ENCODE measurements around the gene C6orf58. TPM values are rescaled to one million over a fixed set of nuclear protein-coding genes. Genes with fewer than 3 reads are reported as not detected.
"Not testable (repeated sequence)": the region's sequence is repeated elsewhere in the genome, so short reads cannot be mapped to it uniquely, and the experiment has no call there.

Gene C6orf58
- polyA plus RNA-seq, 1 donor from 2014 or later: 0.97 TPM

GRCh38 chr6:127592964-127593363 is 16.0 kb downstream of the C6orf58 start:
- Histone ChIP-seq H3K9me3 (ENCODE audit: low read length) (no peaks in the 10 kb centered on the region), H3K9ac (ENCODE audit: low read length) (no peak overlapping the region), H3F3A (ENCODE audit: insufficient read depth, low read length, poor library complexity, severe bottlenecking) (no peaks in the 10 kb centered on the region), H3K4me3 (ENCODE audit: low read length) (no peak overlapping the region), H3K36me3 (ENCODE audit: insufficient read depth, low read length) (no peaks in the 10 kb centered on the region), H4K20me1 (ENCODE audit: insufficient read depth) (no peaks in the 10 kb centered on the region), H3K79me2 (replicated peaks; ENCODE audit: insufficient read depth, low read length) (no peaks in the 10 kb centered on the region), H3K9me2 (ENCODE audit: insufficient read depth, low read length) (no peaks in the 10 kb centered on the region), H3K27me3 (ENCODE audit: insufficient read depth, low read depth, low read length) (no peaks in the 10 kb centered on the region), H3K4me2 (ENCODE audit: low read length) (no peak overlapping the region), H3K27ac (ENCODE audit: low read length) (no peak overlapping the region), H2AFZ (ENCODE audit: low read depth, low read length) (no peak overlapping the region)
- no peak for TF ChIP-seq CTCF (IDR thresholded peaks at IDR 0.05; ENCODE audit: poor library complexity, severe bottlenecking)

- not testable (repeated sequence) for H3K27me3 ChIP-seq (ENCODE audit: insufficient read depth, low read depth, low read length); H3K27ac ChIP-seq (ENCODE audit: low read length); H3K79me2 ChIP-seq (replicated peaks; ENCODE audit: insufficient read depth, low read length); H3F3A ChIP-seq (ENCODE audit: insufficient read depth, low read length, poor library complexity, severe bottlenecking); H3K9ac ChIP-seq (ENCODE audit: low read length); H3K9me3 ChIP-seq (ENCODE audit: low read length); H3K4me2 ChIP-seq (ENCODE audit: low read length); H4K20me1 ChIP-seq (ENCODE audit: insufficient read depth); H3K4me3 ChIP-seq (ENCODE audit: low read length); H2AFZ ChIP-seq (ENCODE audit: low read depth, low read length); H3K36me3 ChIP-seq (ENCODE audit: insufficient read depth, low read length); H3K9me2 ChIP-seq (ENCODE audit: insufficient read depth, low read length)
These were observed 16.5 kb downstream of the C6orf58 start for GRCh38 chr6:127593456-127593855.

DNA sequence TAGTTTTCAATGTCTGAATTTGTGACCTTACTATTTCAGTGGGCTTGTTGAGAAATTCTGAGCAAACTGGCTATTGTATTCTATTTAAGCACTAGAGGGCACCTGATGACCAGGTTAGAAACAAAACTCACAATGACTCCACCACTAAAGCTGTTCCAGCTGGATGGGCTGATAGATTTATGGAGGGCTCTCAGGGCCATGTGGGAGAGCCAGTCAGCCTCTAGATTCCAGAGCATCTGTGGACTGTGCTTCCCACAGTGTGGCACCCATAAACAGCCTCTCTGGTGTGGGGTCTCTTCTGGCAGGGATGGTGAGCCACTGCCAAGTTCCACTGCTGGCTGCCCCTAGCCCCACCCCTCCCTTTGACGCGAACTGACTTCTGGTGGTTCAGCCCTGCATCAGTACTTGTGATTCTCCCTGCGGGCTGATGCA is 29.2 kb downstream of the C6orf58 start:
- no peaks in the 10 kb centered on the region for H3K36me3 ChIP-seq (ENCODE audit: insufficient read depth, low read length)
- H3K27ac ChIP-seq (ENCODE audit: low read length): no peak overlapping the region
- no peaks in the 10 kb centered on the region for H3F3A ChIP-seq (ENCODE audit: insufficient read depth, low read length, poor library complexity, severe bottlenecking)
- peaks cover 3% of the 10 kb centered on the region for H3K9me3 ChIP-seq (ENCODE audit: low read length)
- H3K79me2 ChIP-seq (replicated peaks; ENCODE audit: insufficient read depth, low read length): no peaks in the 10 kb centered on the region
- no peaks in the 10 kb centered on the region for H3K27me3 ChIP-seq (ENCODE audit: insufficient read depth, low read depth, low read length)
- no peaks in the 10 kb centered on the region for H4K20me1 ChIP-seq (ENCODE audit: insufficient read depth)
- no peak overlapping the region for H3K4me3 ChIP-seq (ENCODE audit: low read length)
- H3K4me2 ChIP-seq (ENCODE audit: low read length): no peak overlapping the region
- no peak overlapping the region for H3K9ac ChIP-seq (ENCODE audit: low read length)
- TF ChIP-seq EP300 (conservative IDR thresholded peaks at IDR 0.05; ENCODE audit: poor library complexity, severe bottlenecking) (no peak), RAD21 (conservative IDR thresholded peaks at IDR 0.05) (peak; percentile 74), REST (IDR thresholded peaks at IDR 0.05; ENCODE audit: borderline replicate concordance) (no peak), EZH2 (IDR thresholded peaks at IDR 0.05; ENCODE audit: borderline replicate concordance, insufficient read depth, low read length, poor library complexity, severe bottlenecking) (no peak), SMC3 (conservative IDR thresholded peaks at IDR 0.05; ENCODE audit: poor library complexity) (peak; percentile 73), TAF1 (IDR thresholded peaks at IDR 0.05; ENCODE audit: low read depth) (no peak), CTCF (IDR thresholded peaks at IDR 0.05; ENCODE audit: poor library complexity, severe bottlenecking) (peak; percentile 68), POLR2AphosphoS5 (IDR thresholded peaks at IDR 0.05) (no peak), MXI1 (conservative IDR thresholded peaks at IDR 0.05; ENCODE audit: poor library complexity, severe bottlenecking) (no peak)
- no peaks in the 10 kb centered on the region for H3K9me2 ChIP-seq (ENCODE audit: insufficient read depth, low read length)
- no peak overlapping the region for H2AFZ ChIP-seq (ENCODE audit: low read depth, low read length)
